Peyer's patch (tissue), 4 donors: ENCODE data around the gene LINC00237. TPM values are rescaled to one million over a fixed set of nuclear protein-coding genes. Genes with fewer than 3 reads are reported as not detected.

Source experiments
- DNase-seq, 3 donors: peaks; one replicate each; pipeline ENCODE4 v3.0.0-alpha.2; 2017 to 2019
- H3K27ac ChIP-seq, 4 donors: fragments of 200-600 bp; sonication (generic); one replicate each; pipeline ENCODE4 v1.5.1; 2016 to 2019
- H3K27me3 ChIP-seq, 2 donors: fragments of 200-600 bp; sonication (generic); one replicate each; pipeline ENCODE4 v1.5.1; 2019
- H3K36me3 ChIP-seq, 3 donors: fragments of 200-600 bp; sonication (generic); one replicate each; pipeline ENCODE4 v1.5.1; 2016 to 2019
- H3K4me1 ChIP-seq, 4 donors: fragments of 200-600 bp; sonication (generic); one replicate each; pipeline ENCODE4 v1.5.1; 2016 to 2019
- H3K4me3 ChIP-seq, 4 donors: fragments of 200-600 bp; sonication (generic); 1 replicate in 3 of 4; 2 replicates in 1 of 4; pipeline ENCODE4 v1.5.1; 2016 to 2019; ENCODE audit warnings: mild to moderate bottlenecking in 1 of 4
- H3K9me3 ChIP-seq, 4 donors: fragments of 200-600 bp; sonication (generic); one replicate each; pipeline ENCODE4 v1.5.1; 2016 to 2019; ENCODE audit warnings: mild to moderate bottlenecking in 1 of 4
- POLR2A ChIP-seq, 2 donors: fragments of 450-650 bp; IDR thresholded peaks; one replicate each; pipeline ENCODE4 v1.5.1; 2017; ENCODE audit warnings: antibody characterized with exemption in 2 of 2, mild to moderate bottlenecking in 2 of 2, moderate library complexity in 2 of 2
- total RNA-seq, 4 donors: library from RNA; depleted of rRNA; stranded (reverse); fragments of >200 nt; gene quantifications; one replicate each; pipeline ENCODE4 v1.1.0, GENCODE V29; 2016
- TF ChIP-seq, protein P1 (sequence below), 6 experiments: fragments of 450-650 bp in 4 of 6; fragments of 200-600 bp in 2 of 6; sonication (generic) in 1 of 6; IDR thresholded peaks; one replicate each; pipeline ENCODE4 v1.5.1; 2017 to 2019; ENCODE audit warnings: antibody characterized with exemption in 6 of 6, mild to moderate bottlenecking in 3 of 6, moderate library complexity in 1 of 6

LINC00237 gene
- total RNA-seq, 4 donors from 2014 or later: not detected

DNA sequence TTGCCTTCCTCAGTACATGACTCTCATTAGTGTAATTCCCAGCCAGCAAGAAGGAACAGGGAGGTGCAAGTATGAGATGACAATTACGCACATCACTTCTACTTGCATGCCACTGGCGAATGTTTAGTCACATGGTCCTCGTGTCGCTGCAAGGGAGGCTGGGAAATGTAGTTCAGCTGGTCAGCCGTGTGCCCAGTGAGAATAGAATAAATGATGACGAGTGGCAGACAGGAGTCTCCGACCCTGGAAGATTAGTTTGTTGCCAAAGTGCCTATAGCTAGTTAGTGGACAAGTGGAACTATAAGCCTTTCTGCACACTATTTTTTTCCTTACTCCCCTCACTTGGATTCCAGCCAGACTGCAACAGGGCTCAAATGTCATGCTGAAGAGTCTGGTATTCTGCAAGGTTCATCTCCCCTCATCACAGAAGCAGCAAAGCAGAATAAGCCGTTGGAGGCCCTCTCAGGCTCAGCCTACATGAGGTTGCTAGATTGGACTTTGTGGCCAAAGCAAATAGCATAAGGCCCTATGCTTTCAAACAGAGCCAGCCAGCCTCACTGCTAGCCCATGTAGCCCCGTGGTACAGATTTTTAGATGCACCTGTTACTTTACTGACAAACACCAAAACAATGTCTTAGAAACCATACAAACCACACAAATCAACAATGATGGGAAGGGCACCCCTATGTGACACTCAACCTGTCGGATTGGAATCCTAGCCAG lies 9.7 kb downstream of the LINC00237 start:
- Histone ChIP-seq H3K27ac (no peak overlapping the region), H3K9me3 (no peaks in the 10 kb centered on the region), H3K27me3 (peaks cover 0 to 28% of the 10 kb centered on the region in 2 donors), H3K4me1 (peaks cover 0 to 21% (median 7%) of the 10 kb centered on the region in 4 donors), H3K4me3 (no peak overlapping the region), H3K36me3 (no peaks in the 10 kb centered on the region)
- TF ChIP-seq, protein P1, sequence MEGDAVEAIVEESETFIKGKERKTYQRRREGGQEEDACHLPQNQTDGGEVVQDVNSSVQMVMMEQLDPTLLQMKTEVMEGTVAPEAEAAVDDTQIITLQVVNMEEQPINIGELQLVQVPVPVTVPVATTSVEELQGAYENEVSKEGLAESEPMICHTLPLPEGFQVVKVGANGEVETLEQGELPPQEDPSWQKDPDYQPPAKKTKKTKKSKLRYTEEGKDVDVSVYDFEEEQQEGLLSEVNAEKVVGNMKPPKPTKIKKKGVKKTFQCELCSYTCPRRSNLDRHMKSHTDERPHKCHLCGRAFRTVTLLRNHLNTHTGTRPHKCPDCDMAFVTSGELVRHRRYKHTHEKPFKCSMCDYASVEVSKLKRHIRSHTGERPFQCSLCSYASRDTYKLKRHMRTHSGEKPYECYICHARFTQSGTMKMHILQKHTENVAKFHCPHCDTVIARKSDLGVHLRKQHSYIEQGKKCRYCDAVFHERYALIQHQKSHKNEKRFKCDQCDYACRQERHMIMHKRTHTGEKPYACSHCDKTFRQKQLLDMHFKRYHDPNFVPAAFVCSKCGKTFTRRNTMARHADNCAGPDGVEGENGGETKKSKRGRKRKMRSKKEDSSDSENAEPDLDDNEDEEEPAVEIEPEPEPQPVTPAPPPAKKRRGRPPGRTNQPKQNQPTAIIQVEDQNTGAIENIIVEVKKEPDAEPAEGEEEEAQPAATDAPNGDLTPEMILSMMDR (IDR thresholded peaks at IDR 0.05): no peak
- no peak for TF ChIP-seq POLR2A (IDR thresholded peaks at IDR 0.05)
- DNase-seq: no peak

DNA sequence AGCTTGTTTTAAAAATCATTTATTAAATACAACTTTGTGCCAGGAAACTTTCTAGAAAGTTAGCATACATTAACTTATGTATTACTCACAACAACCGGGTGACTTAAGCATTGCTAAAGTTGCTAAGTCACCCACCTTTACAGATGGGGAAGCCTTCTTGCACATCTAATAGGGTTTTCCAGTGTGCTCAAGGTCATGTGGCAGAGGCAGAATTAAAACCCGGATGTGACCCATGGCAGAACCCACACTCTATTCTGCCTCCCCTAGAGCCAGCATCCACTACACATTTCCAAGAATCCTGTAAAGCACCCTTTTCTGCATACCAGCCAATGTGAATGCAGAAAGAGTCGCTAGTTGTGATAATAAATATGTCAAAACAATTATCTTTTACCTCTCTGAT lies 13.4 kb downstream of the LINC00237 start:
- Histone ChIP-seq H3K27ac (no peak overlapping the region), H3K9me3 (no peaks in the 10 kb centered on the region), H3K27me3 (no peaks in the 10 kb centered on the region), H3K4me1 (no peaks in the 10 kb centered on the region), H3K36me3 (no peaks in the 10 kb centered on the region), H3K4me3 (no peak overlapping the region)
- no peak for TF ChIP-seq POLR2A (IDR thresholded peaks at IDR 0.05)
- TF ChIP-seq, protein P1 (IDR thresholded peaks at IDR 0.05): no peak
- no peak for DNase-seq

DNA sequence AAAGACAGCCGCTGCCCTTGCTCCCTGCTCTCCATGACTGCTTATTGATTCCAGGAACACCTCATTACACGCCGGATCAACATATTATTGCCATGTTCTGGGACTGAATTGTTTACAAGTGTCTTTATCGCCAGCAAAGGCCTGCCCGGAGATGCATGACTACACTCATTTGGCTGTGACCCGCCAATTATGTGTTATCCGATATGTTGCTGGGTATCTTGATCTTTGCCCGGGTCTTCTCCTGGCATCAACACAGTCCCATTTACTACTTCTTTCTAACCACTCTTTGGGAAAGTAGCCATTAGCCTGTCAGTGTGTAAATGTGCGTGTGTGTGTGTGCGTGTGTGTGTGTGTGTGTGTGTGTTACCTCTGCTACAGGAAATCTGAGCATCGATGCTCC lies 15.4 kb downstream of the LINC00237 start:
- no peak for TF ChIP-seq POLR2A (IDR thresholded peaks at IDR 0.05)
- TF ChIP-seq, protein P1 (IDR thresholded peaks at IDR 0.05): no peak
- H3K4me1 ChIP-seq: no peaks in the 10 kb centered on the region
- H3K36me3 ChIP-seq: no peaks in the 10 kb centered on the region
- H3K4me3 ChIP-seq: no peak overlapping the region
- DNase-seq: no peak
- no peaks in the 10 kb centered on the region for H3K27me3 ChIP-seq
- H3K27ac ChIP-seq: no peak overlapping the region
- H3K9me3 ChIP-seq: no peaks in the 10 kb centered on the region

DNA sequence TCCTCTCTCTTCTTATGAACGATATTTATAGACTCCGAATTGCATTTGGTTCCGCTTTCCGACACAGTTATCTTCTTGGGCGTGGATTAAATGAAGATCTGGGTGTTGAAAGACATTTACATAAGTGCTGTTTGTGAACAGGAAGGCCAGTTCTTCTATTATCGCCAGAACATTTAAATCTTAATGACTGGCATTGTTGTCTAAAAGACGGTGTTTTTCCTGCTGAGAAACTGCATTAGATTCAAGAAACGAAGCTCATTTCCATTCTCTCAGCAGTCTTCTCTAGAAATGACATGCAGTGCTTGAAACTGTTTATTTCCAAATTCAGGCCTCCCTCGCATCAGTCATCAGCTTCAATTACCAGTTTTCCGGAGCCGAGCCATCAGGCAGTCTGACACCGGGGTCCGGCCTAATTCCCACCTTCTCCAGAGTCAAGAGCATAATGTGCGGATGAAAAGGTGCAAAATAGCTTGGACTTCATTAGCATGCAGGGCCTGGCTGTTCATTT lies 16.0 kb downstream of the LINC00237 start:
- no peaks in the 10 kb centered on the region for H3K27me3 ChIP-seq

DNA sequence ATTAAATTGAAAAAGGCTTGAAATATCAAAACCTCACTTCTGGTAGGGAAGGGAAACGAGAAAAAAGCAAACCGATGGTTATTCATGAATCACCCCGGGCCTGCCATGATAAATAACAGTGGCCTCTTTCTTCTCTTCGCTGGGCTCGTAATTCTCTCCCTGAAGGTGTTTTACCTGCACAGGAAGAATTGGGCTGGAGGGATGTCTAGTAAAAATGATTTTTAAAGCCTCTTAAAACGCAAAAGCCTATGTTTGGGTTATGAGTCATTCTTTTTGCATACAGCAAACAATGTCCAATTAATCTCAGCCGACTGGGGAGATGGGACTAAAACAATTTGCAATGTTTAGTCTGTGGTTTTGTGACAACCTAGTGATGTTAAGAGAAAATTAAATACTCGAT lies 16.8 kb downstream of the LINC00237 start:
- H3K4me3 ChIP-seq: no peak overlapping the region
- DNase-seq: no peak
- TF ChIP-seq POLR2A (IDR thresholded peaks at IDR 0.05): no peak
- TF ChIP-seq, protein P1 (IDR thresholded peaks at IDR 0.05): no peak
- no peaks in the 10 kb centered on the region for H3K36me3 ChIP-seq
- no peaks in the 10 kb centered on the region for H3K4me1 ChIP-seq
- H3K27ac ChIP-seq: no peak overlapping the region
- no peaks in the 10 kb centered on the region for H3K27me3 ChIP-seq
- no peaks in the 10 kb centered on the region for H3K9me3 ChIP-seq

More for the DNA sequence above, 16.0 kb downstream of the LINC00237 start:
- no peak for TF ChIP-seq POLR2A (IDR thresholded peaks at IDR 0.05)
- TF ChIP-seq, protein P1 (IDR thresholded peaks at IDR 0.05): no peak
- Histone ChIP-seq H3K27ac (no peak overlapping the region), H3K36me3 (no peaks in the 10 kb centered on the region), H3K9me3 (no peaks in the 10 kb centered on the region), H3K4me1 (no peaks in the 10 kb centered on the region), H3K4me3 (no peak overlapping the region)
- DNase-seq: no peak
